HUES48 (cell line): ENCODE data around the gene SLC35F3.
"Not testable (repeated sequence)": the region's sequence is repeated elsewhere in the genome, so short reads cannot be mapped to it uniquely, and the experiment has no call there.

Experiments used
- H3K27ac ChIP-seq: one replicate; pipeline ENCODE4 v1.7.0; 2013; ENCODE audit warnings: low read depth, low read length, inconsistent platforms
- H3K27me3 ChIP-seq: 2 replicates; pipeline ENCODE4 v1.6.1; 2013; ENCODE audit warnings: mild to moderate bottlenecking, low read length; ENCODE audit not compliant: control insufficient read depth, insufficient read depth
- H3K36me3 ChIP-seq: 2 replicates; pipeline ENCODE4 v1.6.1; 2013; ENCODE audit warnings: low read length; ENCODE audit not compliant: control insufficient read depth, insufficient read depth
- H3K4me1 ChIP-seq: 2 replicates; pipeline ENCODE4 v1.6.1; 2013; ENCODE audit warnings: mild to moderate bottlenecking, low read length; ENCODE audit not compliant: control insufficient read depth, insufficient read depth
- H3K4me3 ChIP-seq: 2 replicates; pipeline ENCODE4 v1.5.1; 2013; ENCODE audit warnings: mild to moderate bottlenecking, low read depth, low read length
- H3K9ac ChIP-seq: 2 replicates; pipeline ENCODE4 v1.6.1; 2013; ENCODE audit warnings: mild to moderate bottlenecking, low read depth, low read length, moderate library complexity
- H3K9me3 ChIP-seq: 2 replicates; pipeline ENCODE4 v1.6.1; 2013; ENCODE audit warnings: low read length; ENCODE audit not compliant: control insufficient read depth, insufficient read depth

Gene SLC35F3

GRCh38 chr1:234107416-234108021, 203.0 kb downstream of the SLC35F3 start:
- no peaks in the 10 kb centered on the region for H3K9me3 ChIP-seq
- H3K4me3 ChIP-seq: no peak overlapping the region

GRCh38 chr1:234108921-234109320, 204.4 kb downstream of the SLC35F3 start:
- H3K9me3 ChIP-seq: no peaks in the 10 kb centered on the region

More at GRCh38 chr1:234107416-234108021, 203.0 kb downstream of the SLC35F3 start:
- no peaks in the 10 kb centered on the region for H3K27me3 ChIP-seq
- H3K27ac ChIP-seq: no peak overlapping the region
- H3K4me1 ChIP-seq: no peaks in the 10 kb centered on the region
- H3K9ac ChIP-seq: no peak overlapping the region
- no peaks in the 10 kb centered on the region for H3K36me3 ChIP-seq

GRCh38 chr1:234109840-234110239, 205.4 kb downstream of the SLC35F3 start:
- no peak overlapping the region for H3K9ac ChIP-seq
- no peaks in the 10 kb centered on the region for H3K9me3 ChIP-seq
- no peaks in the 10 kb centered on the region for H3K27me3 ChIP-seq
- no peaks in the 10 kb centered on the region for H3K4me1 ChIP-seq
- no peaks in the 10 kb centered on the region for H3K36me3 ChIP-seq
- no peak overlapping the region for H3K27ac ChIP-seq
- no peak overlapping the region for H3K4me3 ChIP-seq

More at GRCh38 chr1:234108921-234109320, 204.4 kb downstream of the SLC35F3 start:
- no peak overlapping the region for H3K27ac ChIP-seq
- no peaks in the 10 kb centered on the region for H3K27me3 ChIP-seq
- no peaks in the 10 kb centered on the region for H3K36me3 ChIP-seq
- no peaks in the 10 kb centered on the region for H3K4me1 ChIP-seq
- no peak overlapping the region for H3K9ac ChIP-seq
- no peak overlapping the region for H3K4me3 ChIP-seq

- Histone ChIP-seq H3K36me3 (no peaks in the 10 kb centered on the region), H3K9me3 (no peaks in the 10 kb centered on the region), H3K9ac (no peak overlapping the region), H3K4me1 (no peaks in the 10 kb centered on the region), H3K4me3 (no peak overlapping the region), H3K27me3 (no peaks in the 10 kb centered on the region), H3K27ac (no peak overlapping the region)
These were observed 207.1 kb downstream of the SLC35F3 start for GRCh38 chr1:234111458-234112142.

- H3K4me3 ChIP-seq: no peak overlapping the region
These were observed 210.3 kb downstream of the SLC35F3 start for GRCh38 chr1:234114648-234115307.

GRCh38 chr1:234118911-234119310, 214.4 kb downstream of the SLC35F3 start:
- Histone ChIP-seq H3K27me3 (no peaks in the 10 kb centered on the region), H3K4me3 (no peak overlapping the region), H3K36me3 (no peaks in the 10 kb centered on the region), H3K4me1 (no peaks in the 10 kb centered on the region), H3K9me3 (no peaks in the 10 kb centered on the region), H3K9ac (no peak overlapping the region), H3K27ac (no peak overlapping the region)

More at GRCh38 chr1:234114648-234115307, 210.3 kb downstream of the SLC35F3 start:
- Histone ChIP-seq H3K36me3 (no peaks in the 10 kb centered on the region), H3K4me1 (no peaks in the 10 kb centered on the region), H3K9me3 (no peaks in the 10 kb centered on the region), H3K9ac (no peak overlapping the region), H3K27me3 (no peaks in the 10 kb centered on the region), H3K27ac (no peak overlapping the region)

GRCh38 chr1:234119431-234119830, 215.0 kb downstream of the SLC35F3 start:
- Histone ChIP-seq H3K9ac (no peak overlapping the region), H3K36me3 (no peaks in the 10 kb centered on the region)

GRCh38 chr1:234120327-234120944, 216.0 kb downstream of the SLC35F3 start:
- Histone ChIP-seq H3K4me3 (no peak overlapping the region), H3K36me3 (no peaks in the 10 kb centered on the region), H3K27ac (no peak overlapping the region), H3K9me3 (no peaks in the 10 kb centered on the region), H3K9ac (no peak overlapping the region), H3K4me1 (no peaks in the 10 kb centered on the region), H3K27me3 (peaks cover 2% of the 10 kb centered on the region; the same call in 1 of the 2 replicates)

More at GRCh38 chr1:234119431-234119830, 215.0 kb downstream of the SLC35F3 start:
- H3K27ac ChIP-seq: no peak overlapping the region
- H3K4me3 ChIP-seq: no peak overlapping the region
- no peaks in the 10 kb centered on the region for H3K27me3 ChIP-seq
- no peaks in the 10 kb centered on the region for H3K9me3 ChIP-seq
- no peaks in the 10 kb centered on the region for H3K4me1 ChIP-seq

- H3K9ac ChIP-seq, H3K36me3 ChIP-seq, H3K27me3 ChIP-seq, H3K4me3 ChIP-seq, H3K4me1 ChIP-seq, H3K9me3 ChIP-seq, H3K27ac ChIP-seq: not testable (repeated sequence)
These were observed 217.2 kb downstream of the SLC35F3 start for GRCh38 chr1:234121659-234122058.

- H3K4me1 ChIP-seq, H3K9ac ChIP-seq, H3K27ac ChIP-seq, H3K9me3 ChIP-seq, H3K36me3 ChIP-seq, H3K4me3 ChIP-seq, H3K27me3 ChIP-seq: not testable (repeated sequence)
These were observed 218.1 kb downstream of the SLC35F3 start for GRCh38 chr1:234122571-234122970.

- H3K36me3 ChIP-seq: no peaks in the 10 kb centered on the region
- H3K4me3 ChIP-seq: no peak overlapping the region
- H3K27ac ChIP-seq: no peak overlapping the region
- no peak overlapping the region for H3K9ac ChIP-seq
- no peaks in the 10 kb centered on the region for H3K9me3 ChIP-seq
- H3K4me1 ChIP-seq: no peaks in the 10 kb centered on the region
- peaks cover 2% of the 10 kb centered on the region; the same call in 1 of the 2 replicates for H3K27me3 ChIP-seq
These were observed 219.4 kb downstream of the SLC35F3 start for GRCh38 chr1:234123867-234124266.
